ENCODE data around the gene MARCHF7. TPM values are rescaled to one million over a fixed set of nuclear protein-coding genes. Genes with fewer than 3 reads are reported as not detected.

Gene MARCHF7, protein sequence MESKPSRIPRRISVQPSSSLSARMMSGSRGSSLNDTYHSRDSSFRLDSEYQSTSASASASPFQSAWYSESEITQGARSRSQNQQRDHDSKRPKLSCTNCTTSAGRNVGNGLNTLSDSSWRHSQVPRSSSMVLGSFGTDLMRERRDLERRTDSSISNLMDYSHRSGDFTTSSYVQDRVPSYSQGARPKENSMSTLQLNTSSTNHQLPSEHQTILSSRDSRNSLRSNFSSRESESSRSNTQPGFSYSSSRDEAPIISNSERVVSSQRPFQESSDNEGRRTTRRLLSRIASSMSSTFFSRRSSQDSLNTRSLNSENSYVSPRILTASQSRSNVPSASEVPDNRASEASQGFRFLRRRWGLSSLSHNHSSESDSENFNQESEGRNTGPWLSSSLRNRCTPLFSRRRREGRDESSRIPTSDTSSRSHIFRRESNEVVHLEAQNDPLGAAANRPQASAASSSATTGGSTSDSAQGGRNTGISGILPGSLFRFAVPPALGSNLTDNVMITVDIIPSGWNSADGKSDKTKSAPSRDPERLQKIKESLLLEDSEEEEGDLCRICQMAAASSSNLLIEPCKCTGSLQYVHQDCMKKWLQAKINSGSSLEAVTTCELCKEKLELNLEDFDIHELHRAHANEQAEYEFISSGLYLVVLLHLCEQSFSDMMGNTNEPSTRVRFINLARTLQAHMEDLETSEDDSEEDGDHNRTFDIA
- 86.8 and 125 TPM in 2 replicates for total RNA-seq

DNA sequence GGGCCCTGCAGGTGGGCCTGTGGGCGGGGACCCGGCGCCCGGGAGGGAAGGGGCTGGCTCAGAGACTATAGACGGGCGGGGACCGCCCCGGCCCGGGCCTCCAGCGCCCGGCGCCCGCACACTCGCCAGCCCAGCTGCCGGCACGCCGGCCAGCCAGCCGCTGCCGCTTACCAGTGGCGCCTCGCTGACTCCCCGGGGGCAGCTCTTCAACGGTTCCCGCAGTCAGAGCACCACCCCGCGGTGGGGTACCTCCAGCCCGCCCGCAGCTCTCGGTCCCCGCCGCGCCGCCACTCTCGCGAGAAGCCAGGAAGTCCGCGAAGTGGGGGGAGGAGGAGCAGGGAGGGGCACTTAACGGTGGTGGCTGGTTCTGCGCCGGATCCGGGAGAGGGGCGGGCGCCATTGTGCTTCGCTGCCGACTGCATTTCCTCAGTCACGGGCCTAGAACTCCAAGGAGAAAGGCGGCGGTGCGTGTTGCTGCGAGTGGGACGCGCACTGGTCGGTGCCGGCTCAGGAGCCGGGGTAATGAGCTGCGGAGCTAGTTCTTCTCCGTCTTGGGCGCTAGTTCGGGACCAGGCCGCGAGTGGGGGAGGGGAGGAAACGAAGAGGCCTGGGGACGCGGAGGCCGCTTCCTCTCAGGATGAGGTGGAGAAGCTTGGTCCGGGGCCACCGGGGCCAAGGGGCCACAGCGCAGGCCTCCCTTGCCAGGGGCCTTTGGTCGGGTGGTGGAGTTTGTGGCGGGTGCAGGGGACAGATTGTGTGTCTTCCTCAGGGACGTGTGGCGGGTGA is at the start of gene MARCHF7:
TSS of gene MARCHF7 (plus strand) at position 364 of the 786 bp plus-strand sequence. CDS start 16,517 bp downstream, outside the sequence.

Other genes with a start within 250 kb of the MARCHF7 start
- gene BAZ2B, start 96.0 kb upstream of the MARCHF7 start, total RNA-seq, result 97.0 and 128 TPM in 2 replicates
- 0.87 and 2.0 TPM in 2 replicates for gene CD302, start 85.7 kb downstream of the MARCHF7 start, total RNA-seq
- 0.33 and 1.6 TPM in 2 replicates for gene LY75, start 192.2 kb downstream of the MARCHF7 start, total RNA-seq

All from placental epithelial cell (primary cell).